Psoas muscle (tissue), 8 donors: Measurements from ENCODE around the gene PVALB. TPM values are rescaled to one million over a fixed set of nuclear protein-coding genes. Genes with fewer than 3 reads are reported as not detected.

ENCODE experiments used
- ATAC-seq, 4 donors: fragments of 200-7000 bp; cut with Tn5 transposase; one replicate each; pipeline ENCODE4 v1.9.1; 2020; ENCODE audit warnings: moderate library complexity in 3 of 4, mild to moderate bottlenecking in 2 of 4
- DNase-seq, 2 donors: peaks; one replicate each; pipeline ENCODE4 v3.0.0-alpha.2; 2020
- H3K27ac ChIP-seq: fragments of 200-600 bp; one replicate; pipeline ENCODE4 v1.8.0; 2022
- H3K27me3 ChIP-seq, 3 donors: fragments of 200-600 bp in 1 of 3; one replicate each; pipeline versions ENCODE4 v1.6.1 to v1.8.0; 2013 to 2022; ENCODE audit warnings: low read length in 2 of 3, mild to moderate bottlenecking in 2 of 3, moderate library complexity in 1 of 3; ENCODE audit not compliant: insufficient read depth in 3 of 3
- H3K36me3 ChIP-seq, 2 donors: fragments of 200-600 bp in 1 of 2; one replicate each; pipeline versions ENCODE4 v1.6.1 to v1.8.0; 2013 to 2022; ENCODE audit warnings: low read depth in 1 of 2, mild to moderate bottlenecking in 1 of 2, moderate library complexity in 1 of 2; ENCODE audit not compliant: insufficient read depth in 1 of 2
- H3K4me1 ChIP-seq: fragments of 200-600 bp; one replicate; pipeline ENCODE4 v1.8.0; 2022
- H3K4me3 ChIP-seq: fragments of 200-600 bp; one replicate; pipeline ENCODE4 v1.8.0; 2022; ENCODE audit warnings: mild to moderate bottlenecking
- H3K9me3 ChIP-seq: fragments of 200-600 bp; one replicate; pipeline ENCODE4 v1.8.0; 2022
- CTCF ChIP-seq: fragments of 200-600 bp; IDR thresholded peaks from one replicate; pipeline ENCODE4 v1.8.0; 2022; ENCODE audit warnings: antibody characterized with exemption
- WGBS, 3 donors: extraction: QIAGEN DNeasy Blood & Tissue Kit; methylation state at CpG; one replicate each; pipeline versions ENCODE4 v1.1.6 to v1.1.7; 2013; 5-methylcytosine and 5-hydroxymethylcytosine counted together
- intact Hi-C, 2 donors: fragments of 100-400 bp; cut with DNase I; formaldehyde crosslinking; loops; one replicate each; pipeline versions ENCODE4 v1.11.0 to v1.14.2; 2022
- polyA plus RNA-seq, 3 donors: library from polyadenylated mRNA; stranded (reverse); fragments of 200-250 nt; gene quantifications; one replicate each; pipeline ENCODE4 v1.2.3, GENCODE V29; 2013
- total RNA-seq, 4 donors: library from RNA; stranded (reverse); fragmentation: NEBNext Ultra II Directional in 2 of 4; extraction: Animal tissue kit (Norgen Biotek cat#: 25700) in 2 of 4; gene quantifications; one replicate each; pipeline versions ENCODE4 v1.2.1 to v1.2.4, GENCODE V29; 2021 to 2023
- donor health status: healthy with polysubstance abuse.
- donor health status: DM: no; HTN: no; CAD: no; lungs with moderate emphysema.
- donor health status: Bipolar disorder and iron deficiency.
- donor health status: healthy.
- donor health status: DM: yes; HTN: yes; CAD: no.
- donor health status: DM: no; HTN: no; CAD: no.
- donor health status: DM: no; HTN: no; CAD: no.
- donor health status: DM: yes; HTN: yes; CAD: no.

PVALB gene
- total and polyA plus RNA-seq, 7 donors, result 0.22 to 1.4 (median 1.1) TPM; not detected in 3

- H3K4me1 ChIP-seq, result peaks cover 6% of the 10 kb centered on the region
- intact Hi-C loops, result loop anchor here in 1 of 2 donors (10.0 kb wide), 1 partner anchor 124 kb away; no protein-coding TSS in a partner anchor
- TF ChIP-seq CTCF, result no peak
These were observed 33.8 kb upstream of the PVALB start for GRCh38 chr22:36850682-36851081.

GRCh38 chr22:36850056-36850455, 33.2 kb upstream of the PVALB start:
- peaks cover 0 to 38% (median 3%) of the 10 kb centered on the region in 3 donors for H3K27me3 ChIP-seq
- no peak overlapping the region for H3K4me3 ChIP-seq
- H3K36me3 ChIP-seq, result no peaks in the 10 kb centered on the region
- no peak for TF ChIP-seq CTCF
- ATAC-seq (no peak), DNase-seq (no peak)
- H3K9me3 ChIP-seq, result no peaks in the 10 kb centered on the region
- intact Hi-C loops, result loop anchor here in 1 of 2 donors (10.0 kb wide), 1 partner anchor 125 kb away; no protein-coding TSS in a partner anchor
- WGBS, 3 donors, result 75 to 76% (median 76%) methylated on average over 14 of the region's 14 CpGs
- H3K4me1 ChIP-seq, result no peaks in the 10 kb centered on the region
- H3K27ac ChIP-seq, result no peak overlapping the region

More at GRCh38 chr22:36850682-36851081, 33.8 kb upstream of the PVALB start:
- DNase-seq (no peak), ATAC-seq (no peak)
- Histone ChIP-seq H3K27ac (no peak overlapping the region), H3K27me3 (peaks cover 0 to 37% (median 3%) of the 10 kb centered on the region in 3 donors), H3K4me3 (no peak overlapping the region), H3K9me3 (no peaks in the 10 kb centered on the region), H3K36me3 (no peaks in the 10 kb centered on the region)
- 72 to 80% (median 76%) methylated on average over 10 of the region's 10 CpGs for WGBS, 3 donors

GRCh38 chr22:36846949-36847348, 30.1 kb upstream of the PVALB start:
- intact Hi-C loops, result no loop called here
- H3K27me3 ChIP-seq, result peaks cover 0 to 50% (median 3%) of the 10 kb centered on the region in 3 donors
- H3K4me1 ChIP-seq, result no peaks in the 10 kb centered on the region
- no peak overlapping the region for H3K27ac ChIP-seq
- TF ChIP-seq CTCF, result no peak
- ATAC-seq, result no peak
- 37 to 40% (median 39%) methylated on average over 6 of the region's 6 CpGs for WGBS, 3 donors
- no peak for DNase-seq
- no peaks in the 10 kb centered on the region for H3K9me3 ChIP-seq
- H3K36me3 ChIP-seq, result no peaks in the 10 kb centered on the region
- no peak overlapping the region for H3K4me3 ChIP-seq

- Histone ChIP-seq H3K4me1 (no peaks in the 10 kb centered on the region), H3K9me3 (no peaks in the 10 kb centered on the region), H3K4me3 (no peak overlapping the region), H3K27ac (no peak overlapping the region), H3K36me3 (no peaks in the 10 kb centered on the region), H3K27me3 (peaks cover 0 to 49% (median 2%) of the 10 kb centered on the region in 3 donors)
- TF ChIP-seq CTCF, result no peak
- DNase-seq (no peak), ATAC-seq (no peak)
- WGBS, 3 donors, result 68 to 72% (median 69%) methylated on average over 5 of the region's 5 CpGs
- intact Hi-C loops, result no loop called here
These were observed 29.4 kb upstream of the PVALB start for GRCh38 chr22:36846271-36846670.

- TF ChIP-seq CTCF, result no peak
- ATAC-seq (no peak), DNase-seq (no peak)
- Histone ChIP-seq H3K27ac (no peak overlapping the region), H3K27me3 (peaks cover 0 to 28% (median 3%) of the 10 kb centered on the region in 3 donors), H3K4me3 (no peak overlapping the region), H3K9me3 (no peaks in the 10 kb centered on the region), H3K4me1 (no peaks in the 10 kb centered on the region), H3K36me3 (no peaks in the 10 kb centered on the region)
- intact Hi-C loops, result no loop called here
- 53 to 54% (median 53%) methylated on average over 8 of the region's 8 CpGs for WGBS, 3 donors
These were observed 23.3 kb upstream of the PVALB start for GRCh38 chr22:36840106-36840505.
